K562 (cell line): ENCODE results near the gene ANKH. TPM values are rescaled to one million over a fixed set of nuclear protein-coding genes. Genes with fewer than 3 reads are reported as not detected.

ENCODE experiments used
- ATAC-seq: fragments of 200-7000 bp; cut with Tn5 transposase; 3 replicates; pipeline ENCODE4 v1.9.1; 2020; ENCODE audit warnings: moderate library complexity
- BruUV-seq: library from RNA; stranded (reverse); fragments of 400-500 nt; replicated peaks from 2 replicates; lab custom pipeline; 2021; lab: Mats Ljungman, UMichigan
- CTCF ChIA-PET: fragments of 300-600 bp; formaldehyde crosslinking; extraction: SDS; loops from one replicate; lab custom pipeline; 2021; ENCODE audit warnings: low intra/inter-chr PET ratio; lab: Yijun Ruan, JAX
- POLR2A ChIA-PET: fragments of 300-600, 350-650 bp; sonication (Branson Sonifier 250); formaldehyde crosslinking; extraction: SDS; loops from one replicate; lab custom pipeline; 2021; ENCODE audit warnings: antibody characterized with exemption, inconsistent platforms; lab: Yijun Ruan, JAX
- DNase-seq, 4 experiments: peaks; one replicate each; pipeline versions ENCODE4 v3.0.0 to v3.0.0-alpha.2; 2011 to 2018; ENCODE audit warnings: low spot score in 3 of 4, mixed read lengths in 3 of 4; ENCODE audit errors: extremely low read depth in 1 of 4
- FAIRE-seq: peaks from 2 replicates; lab custom pipeline; 2011; peaks lifted over from hg19 to GRCh38; lab: Jason Lieb, UNC
- H2AFZ ChIP-seq: 2 replicates; pipeline ENCODE4 v1.6.0; 2011; ENCODE audit warnings: low read depth, low read length, control low read depth, inconsistent platforms
- H3K27ac ChIP-seq: fragments of 200-600 bp; 3 replicates; pipeline ENCODE4 v1.8.0; 2011; ENCODE audit warnings: low read depth, mild to moderate bottlenecking, control low read depth, inconsistent platforms, low read length, moderate library complexity, mixed read lengths; ENCODE audit errors: extremely low read depth
- H3K27me3 ChIP-seq, 2 experiments: fragments of 300-600 bp in 1 of 2; 2 replicates in 1 of 2; 3 replicates in 1 of 2; pipeline versions ENCODE4 v1.6.0 to v1.8.0; 2011; ENCODE audit warnings: inconsistent platforms in 2 of 2, low read length in 2 of 2, mild to moderate bottlenecking in 1 of 2, mixed read lengths in 1 of 2, moderate library complexity in 1 of 2; ENCODE audit not compliant: control insufficient read depth in 2 of 2, insufficient read depth in 2 of 2
- H3K36me3 ChIP-seq: fragments of 300-600 bp; 3 replicates; pipeline ENCODE4 v1.8.0; 2011; ENCODE audit warnings: mild to moderate bottlenecking, low read length, inconsistent platforms; ENCODE audit not compliant: control insufficient read depth, insufficient read depth
- H3K4me1 ChIP-seq, 2 experiments: fragments of 200-600 bp in 1 of 2; replicated peaks in 1 of 2; 2 replicates in 1 of 2; 3 replicates in 1 of 2; pipeline versions ENCODE4 v1.5.1 to v1.8.0; 2011; ENCODE audit warnings: inconsistent platforms in 2 of 2, low read length in 2 of 2, mild to moderate bottlenecking in 1 of 2, mixed read lengths in 1 of 2, moderate library complexity in 1 of 2; ENCODE audit not compliant: control insufficient read depth in 2 of 2, insufficient read depth in 2 of 2
- H3K4me2 ChIP-seq: 2 replicates; pipeline ENCODE4 v1.6.1; 2011; ENCODE audit warnings: low read length, control low read depth, inconsistent platforms, mixed read lengths; ENCODE audit not compliant: insufficient read depth
- H3K4me3 ChIP-seq: fragments of 200-600 bp; sonication (generic), shearing (Covaris generic); 2 replicates; pipeline ENCODE4 v1.5.1; 2016; ENCODE audit warnings: control low read depth, inconsistent platforms
- H3K79me2 ChIP-seq: fragments of 200-600 bp; 3 replicates; pipeline ENCODE4 v1.8.0; 2011; ENCODE audit warnings: low read length, inconsistent platforms; ENCODE audit not compliant: control insufficient read depth, insufficient read depth
- H3K9ac ChIP-seq, 2 experiments: 2 replicates each; pipeline versions ENCODE4 v1.6.0 to v1.6.1; 2011; ENCODE audit warnings: low read depth in 2 of 2, low read length in 2 of 2, control low read depth in 1 of 2, inconsistent platforms in 1 of 2, mild to moderate bottlenecking in 1 of 2, mixed read lengths in 1 of 2; ENCODE audit not compliant: insufficient read depth in 1 of 2
- H3K9me1 ChIP-seq: one replicate; pipeline ENCODE4 v1.6.0; 2011; ENCODE audit warnings: inconsistent platforms, mild to moderate bottlenecking, low read length, moderate library complexity; ENCODE audit not compliant: control insufficient read depth, insufficient read depth
- H3K9me3 ChIP-seq: replicated peaks from 2 replicates; pipeline ENCODE4 v1.5.1; 2011; ENCODE audit warnings: low read depth, low read length, inconsistent platforms; ENCODE audit not compliant: control insufficient read depth, insufficient read depth
- H4K20me1 ChIP-seq: replicated peaks from 2 replicates; pipeline ENCODE4 v1.6.1; 2011; ENCODE audit warnings: low read length, inconsistent platforms, mixed read lengths; ENCODE audit not compliant: control insufficient read depth, insufficient read depth
- MAFG ChIP-seq: fragments of 450-650 bp; conservative IDR thresholded peaks from 2 replicates; pipeline ENCODE4 v1.6.1; 2016; ENCODE audit warnings: missing genetic modification characterization, missing compliant biosample characterization
- POLR2A ChIP-seq: fragments of 450-650 bp; conservative IDR thresholded peaks from 2 replicates; pipeline ENCODE4 v1.6.1; 2016
- POLR2B ChIP-seq: fragments of 450-650 bp; IDR thresholded peaks from 2 replicates; pipeline ENCODE4 v1.6.1; 2018; ENCODE audit warnings: low read depth; ENCODE audit not compliant: partially characterized antibody
- RCOR1 ChIP-seq, 2 experiments: IDR thresholded peaks; 2 replicates each; pipeline ENCODE4 v1.6.1; 2012; ENCODE audit warnings: low read depth in 2 of 2, low read length in 2 of 2, borderline replicate concordance in 1 of 2, improper control_type of control experiment in 1 of 2
- TCFL5 ChIP-seq: fragments of 250-450 bp; sonication (Bioruptor Pico); conservative IDR thresholded peaks from 2 replicates; pipeline ENCODE4 v1.6.1; 2021; ENCODE audit warnings: mild to moderate bottlenecking, moderate library complexity, matching md5 sums
- TFAP4 ChIP-seq: sonication (generic); formaldehyde crosslinking; IDR thresholded peaks from 2 replicates; pipeline ENCODE4 v1.8.0; 2022; ENCODE audit warnings: missing genetic modification reagents, mild to moderate bottlenecking, moderate library complexity, borderline replicate concordance
- ZNF766 ChIP-seq: fragments of 200-800 bp; sonication (Bioruptor generic); conservative IDR thresholded peaks from 2 replicates; pipeline ENCODE4 v1.6.1; 2016; ENCODE audit warnings: missing genetic modification characterization, missing compliant biosample characterization
- WGBS: fragments of 100-300 bp; shearing (Covaris generic); methylation state at CpG from one replicate; pipeline ENCODE4 v1.1.6; 2016; ENCODE audit warnings: low coverage, mixed read lengths; ENCODE audit not compliant: insufficient coverage; ENCODE audit errors: missing lambda C conversion rate; 5-methylcytosine and 5-hydroxymethylcytosine counted together
- in situ Hi-C: fragments of 300-500 bp; cut with MboI; formaldehyde crosslinking; loops from 4 replicates; pipeline ENCODE4 v1.15.0; 2018; ENCODE audit warnings: inconsistent platforms, mixed read lengths
- intact Hi-C: fragments of 100-400 bp; cut with micrococcal nuclease; formaldehyde crosslinking; loops from 2 replicates; pipeline ENCODE4 v1.14.2; 2022
- polyA plus RNA-seq, 8 experiments: library from polyadenylated mRNA; depleted of rRNA in 4 of 8; stranded (reverse) in 5 of 8; unstranded in 3 of 8; fragments of >200 nt; fragmentation: Nextera tagmentation in 2 of 8; fragmentation: Illumina TruSeq in 1 of 8; extraction: Ambion mirVana in 2 of 8; extraction: Trizol in 1 of 8; gene quantifications; 2 replicates each; pipeline versions ENCODE4 v1.2.1 to v1.2.3, GENCODE V29; 2011 to 2014; ENCODE audit warnings: inconsistent platforms in 1 of 8, missing spikeins in 1 of 8
- total RNA-seq, 7 experiments: library from RNA; depleted of rRNA in 6 of 7; stranded (reverse); fragments of >200 nt in 6 of 7; fragmentation: Illumina TruSeq in 2 of 7; extraction: Trizol in 2 of 7; gene quantifications; 2 replicates each; pipeline versions ENCODE4 v1.2.1 to v1.2.3, GENCODE V29; 2011 to 2021; ENCODE audit warnings: low replicate concordance in 1 of 7

ANKH gene
- total and polyA plus RNA-seq, 9 of the 15 experiments (the other 6 are each of a cell fraction or from before 2014, with no cell fraction given): 0.79 to 12.2 (median 4.5) TPM

- BruUV-seq: no TSS peak
- Histone ChIP-seq H3K79me2 (no peaks in the 10 kb centered on the region), H2AFZ (no peak overlapping the region), H3K27me3 (peaks cover 0 to 17% of the 10 kb centered on the region in 2 experiments; a peak in 3 of 5 replicates), H3K4me1 (no peaks in the 10 kb centered on the region), H3K9me3 (no peaks in the 10 kb centered on the region), H3K4me3 (no peak overlapping the region), H4K20me1 (no peaks in the 10 kb centered on the region), H3K9ac (no peak overlapping the region), H3K4me2 (no peak overlapping the region), H3K27ac (no peak overlapping the region), H3K9me1 (no peaks in the 10 kb centered on the region), H3K36me3 (no peaks in the 10 kb centered on the region)
- CTCF ChIA-PET: no interaction called here
- POLR2A ChIA-PET: interaction anchor here (0.5 to 0.6 kb wide), 2 partner anchors 7 to 11 kb away, joined by 4 to 5 read pairs; no protein-coding TSS in a partner anchor
- FAIRE-seq (no peak), ATAC-seq (no peak), DNase-seq (no peak)
- WGBS: 0% methylated on average over 5 of the region's 5 CpGs
- intact Hi-C loops: no loop called here
- in situ Hi-C loops: no loop called here
- TF ChIP-seq ZNF766 (CRISPR knock-in tag): no peak
- no peak for TF ChIP-seq RCOR1 (IDR thresholded peaks at IDR 0.05; ENCODE audit: borderline replicate concordance in 1 of 2, low read depth in 2 of 2, low read length in 2 of 2)
- no peak for TF ChIP-seq MAFG (tag)
- TF ChIP-seq POLR2A: no peak
- TF ChIP-seq POLR2B: no peak
- TF ChIP-seq TFAP4 (CRISPR knock-in tag): no peak
- TF ChIP-seq TCFL5: no peak
These were observed 19.3 kb upstream of the ANKH start for GRCh38 chr5:14890846-14891245.
